H1 (cell line): Measurements from ENCODE around the gene FREM1.

Experiments
- CEBPB ChIP-seq: IDR thresholded peaks from 2 replicates; pipeline ENCODE4 v1.6.1; 2012; ENCODE audit warnings: low read depth, low read length
- CHD2 ChIP-seq: IDR thresholded peaks from 2 replicates; pipeline ENCODE4 v1.6.1; 2012; ENCODE audit warnings: low read length, improper control_type of control experiment
- CTCF ChIP-seq, 3 experiments: IDR thresholded peaks; 1 replicate in 2 of 3; 2 replicates in 1 of 3; pipeline versions ENCODE4 v1.5.1 to v1.6.1; 2011; ENCODE audit warnings: low read length in 3 of 3, mild to moderate bottlenecking in 3 of 3, inconsistent platforms in 2 of 3, low read depth in 1 of 3, moderate library complexity in 1 of 3; ENCODE audit not compliant: insufficient read depth in 1 of 3; ENCODE audit errors: control extremely low read depth in 1 of 3
- EZH2 ChIP-seq: fragments of 200-600 bp; sonication (generic); IDR thresholded peaks from 2 replicates; pipeline ENCODE4 v1.7.1; 2012; ENCODE audit warnings: low read depth, mild to moderate bottlenecking, moderate library complexity, low read length, inconsistent platforms; ENCODE audit not compliant: severe bottlenecking
- FOSL1 ChIP-seq: IDR thresholded peaks from 2 replicates; pipeline ENCODE4 v1.6.1; 2011; ENCODE audit warnings: mild to moderate bottlenecking, low read depth, low read length, moderate library complexity; ENCODE audit not compliant: insufficient read depth
- JUN ChIP-seq: IDR thresholded peaks from 2 replicates; pipeline ENCODE4 v1.6.1; 2011; ENCODE audit warnings: low read depth, mild to moderate bottlenecking, improper control_type of control experiment, low read length
- POLR2A ChIP-seq, 2 experiments: IDR thresholded peaks; 1 replicate in 1 of 2; 2 replicates in 1 of 2; pipeline ENCODE4 v1.6.1; 2011; ENCODE audit warnings: low read depth in 2 of 2, low read length in 2 of 2, mild to moderate bottlenecking in 2 of 2; ENCODE audit errors: control extremely low read depth in 1 of 2
- POLR2AphosphoS5 ChIP-seq: IDR thresholded peaks from 2 replicates; pipeline ENCODE4 v1.6.1; 2011; ENCODE audit warnings: low read depth, low read length
- RFX5 ChIP-seq: IDR thresholded peaks from 2 replicates; pipeline ENCODE4 v1.6.1; 2011; ENCODE audit warnings: low read depth, low read length, improper control_type of control experiment, borderline replicate concordance
- SIN3A ChIP-seq, 2 experiments: IDR thresholded peaks in 1 of 2; conservative IDR thresholded peaks in 1 of 2; 2 replicates each; pipeline ENCODE4 v1.6.1; 2011 to 2012; ENCODE audit warnings: low read length in 2 of 2, improper control_type of control experiment in 1 of 2, low read depth in 1 of 2, mild to moderate bottlenecking in 1 of 2
- SRF ChIP-seq: IDR thresholded peaks from 2 replicates; pipeline ENCODE4 v1.6.1; 2011; ENCODE audit warnings: mild to moderate bottlenecking, low read depth, low read length, moderate library complexity
- TEAD4 ChIP-seq: IDR thresholded peaks from 2 replicates; pipeline ENCODE4 v1.6.1; 2012; ENCODE audit warnings: low read depth, low read length, inconsistent platforms, mixed read lengths
- USF2 ChIP-seq: IDR thresholded peaks from 2 replicates; pipeline ENCODE4 v1.6.1; 2011; ENCODE audit warnings: low read length, improper control_type of control experiment
- YY1 ChIP-seq: IDR thresholded peaks from 2 replicates; pipeline ENCODE4 v1.6.1; 2011; ENCODE audit warnings: low read depth, mild to moderate bottlenecking, low read length

- no peak for TF ChIP-seq SRF
- TF ChIP-seq CTCF (IDR thresholded peaks at IDR 0.05; ENCODE audit: control extremely low read depth in 1 of 3, insufficient read depth in 1 of 3, low read depth in 1 of 3, low read length in 3 of 3) = no peak
- no peak for TF ChIP-seq POLR2A (IDR thresholded peaks at IDR 0.05; ENCODE audit: control extremely low read depth in 1 of 2, low read depth in 2 of 2, low read length in 2 of 2)
- TF ChIP-seq USF2 = no peak
- TF ChIP-seq CHD2 = no peak
- no peak for TF ChIP-seq TEAD4
- TF ChIP-seq RFX5 = no peak
- no peak for TF ChIP-seq CEBPB
- TF ChIP-seq FOSL1 = no peak
- TF ChIP-seq YY1 = no peak
- TF ChIP-seq POLR2AphosphoS5 = no peak
- TF ChIP-seq EZH2 = no peak
- no peak for TF ChIP-seq JUN
- TF ChIP-seq SIN3A (conservative IDR thresholded peaks at IDR 0.05 in 1 of 2, IDR thresholded peaks at IDR 0.05 in 1 of 2; ENCODE audit: low read depth in 1 of 2, low read length in 2 of 2) = no peak
These were observed 52.6 kb downstream of the FREM1 start for GRCh38 chr9:14857449-14858305.
